HG03108 (cell line): ENCODE measurements around the gene HCAR2.
"Not testable (repeated sequence)": the region's sequence is repeated elsewhere in the genome, so short reads cannot be mapped to it uniquely, and the experiment has no call there.

Experiments
- ATAC-seq: cut with Tn5 transposase; IDR thresholded peaks from one replicate; pipeline ENCODE4 v1.9.1; 2021; ENCODE audit warnings: moderate library complexity; ENCODE audit not compliant: unreplicated experiment

The HCAR2 gene

GRCh38 chr12:122702890-122703611 is at the start of gene HCAR2:
HCAR2 (minus strand) TSS chr12:122703357; CDS start chr12:122703283, 74 bp downstream.
- ATAC-seq = not testable (repeated sequence)

DNA sequence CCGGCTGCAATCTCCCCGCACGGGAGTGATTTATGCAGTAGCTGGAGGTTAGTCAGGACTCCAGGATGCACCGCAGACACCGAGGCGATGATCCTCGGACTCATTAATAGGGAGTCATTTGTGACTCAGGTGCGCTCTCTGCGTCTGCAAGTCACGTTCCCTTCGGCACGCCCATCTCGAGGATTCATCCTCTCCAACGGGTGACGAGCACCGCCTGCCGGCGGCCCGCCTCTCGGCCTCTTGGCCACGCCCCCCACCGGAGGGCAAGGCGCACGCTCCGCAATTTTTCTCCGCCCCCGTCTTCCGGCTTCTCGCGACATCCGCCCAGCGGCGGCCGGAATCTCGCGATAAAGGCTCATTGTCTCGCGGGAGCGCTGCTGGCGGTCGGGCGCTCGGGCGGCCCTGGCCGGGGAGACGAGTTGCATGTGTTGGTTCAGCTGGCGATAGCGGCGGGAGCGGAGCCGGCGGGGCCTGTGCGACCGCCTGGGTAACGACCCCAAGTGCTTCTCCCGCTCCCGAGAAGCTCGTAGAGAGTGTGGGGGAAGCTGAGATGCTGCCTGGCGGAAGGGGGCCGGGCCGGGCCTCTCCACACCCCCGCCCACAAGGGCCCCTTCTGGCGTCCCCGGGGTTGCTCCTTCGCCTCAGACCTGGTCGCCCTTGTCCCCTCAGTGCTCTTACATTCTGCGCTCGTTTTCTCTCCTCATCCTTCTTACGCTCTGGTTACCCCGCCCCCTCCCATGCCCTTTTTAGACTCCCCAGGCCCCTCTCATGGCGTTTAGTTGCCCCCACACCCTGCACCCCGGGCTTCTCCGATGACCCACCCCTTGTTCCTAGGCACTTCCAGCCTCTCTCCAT is 49.5 kb upstream of the HCAR2 start, which contains the start of gene DENR:
TSS of gene DENR (plus strand) at position 361 of the 855 bp plus-strand sequence. CDS start 878 bp downstream, outside the sequence.
- peak; percentile 90 for ATAC-seq

DNA sequence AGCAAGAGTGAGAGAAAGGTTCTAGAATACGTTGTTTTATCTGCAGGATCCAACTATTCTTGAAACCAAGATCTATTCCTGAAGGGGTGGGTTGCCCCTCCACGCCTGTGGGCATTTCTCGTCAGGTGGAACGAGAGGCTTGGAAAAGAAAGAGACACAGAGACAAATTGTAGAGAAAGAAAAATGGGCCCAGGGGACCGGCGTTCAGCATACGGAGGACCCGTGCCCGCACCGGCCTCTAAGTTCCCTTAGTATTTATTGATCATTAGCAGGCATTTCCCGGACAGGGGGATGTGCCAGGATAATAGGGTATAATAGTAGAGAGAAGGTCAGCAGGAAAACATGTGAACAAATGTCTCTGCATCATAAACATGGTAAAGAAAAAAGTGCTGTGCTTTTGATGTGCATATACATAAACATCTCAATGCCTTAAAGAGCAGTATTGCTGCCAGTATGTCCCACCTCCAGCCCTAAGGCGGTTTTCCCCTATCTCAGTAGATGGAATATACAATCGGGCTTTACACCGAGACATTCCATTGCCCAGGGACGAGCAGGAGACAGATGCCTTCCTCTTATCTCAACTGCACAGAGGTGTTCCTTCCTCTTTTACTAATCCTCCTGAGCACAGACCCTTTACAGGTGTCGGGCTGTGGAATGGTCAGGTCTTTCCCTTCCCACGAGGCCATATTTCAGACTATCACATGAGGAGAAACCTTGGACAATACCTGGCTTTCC is 47.8 kb upstream of the HCAR2 start:
- ATAC-seq = not testable (repeated sequence)

DNA sequence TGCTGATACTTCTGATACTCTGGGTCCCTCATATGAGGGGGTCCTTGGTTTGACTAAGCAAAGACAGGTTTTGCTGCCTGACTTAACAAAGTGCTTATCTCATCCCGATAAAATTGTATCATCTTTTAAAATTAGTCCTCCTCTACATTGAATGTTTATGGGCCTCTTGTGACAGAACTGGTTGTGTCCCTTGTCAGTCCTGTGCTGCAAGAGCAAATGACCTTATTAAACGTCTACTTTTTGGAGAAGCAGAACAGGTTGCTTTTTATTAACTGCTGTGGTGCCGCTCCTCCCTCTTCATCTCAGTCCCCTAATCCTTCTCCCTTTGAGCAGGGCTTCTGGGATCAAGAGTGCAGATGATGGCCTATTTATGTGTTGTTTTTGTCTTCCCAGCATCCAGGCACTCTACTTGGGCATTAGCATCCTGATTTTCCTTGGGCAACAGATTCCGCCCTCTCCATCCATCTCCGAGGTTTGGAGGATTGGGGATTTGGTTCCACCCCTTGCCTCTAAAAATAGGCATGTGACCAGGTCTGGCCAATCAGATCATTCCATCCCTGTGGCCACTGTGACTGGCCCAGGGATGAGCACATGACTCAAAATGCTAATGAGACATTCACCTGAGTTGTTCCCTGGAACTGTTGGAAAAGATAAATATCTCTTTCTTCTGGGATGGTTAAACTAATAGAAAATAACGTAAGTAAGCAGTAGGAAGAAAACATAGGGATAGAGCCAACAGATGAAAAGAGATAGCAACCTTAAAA is 46.6 kb upstream of the HCAR2 start:
- ATAC-seq = no peak

GRCh38 chr12:122747224-122748135 is 44.3 kb upstream of the HCAR2 start:
- ATAC-seq = no peak

GRCh38 chr12:122743895-122744525 is 40.9 kb upstream of the HCAR2 start:
- ATAC-seq = no peak

DNA sequence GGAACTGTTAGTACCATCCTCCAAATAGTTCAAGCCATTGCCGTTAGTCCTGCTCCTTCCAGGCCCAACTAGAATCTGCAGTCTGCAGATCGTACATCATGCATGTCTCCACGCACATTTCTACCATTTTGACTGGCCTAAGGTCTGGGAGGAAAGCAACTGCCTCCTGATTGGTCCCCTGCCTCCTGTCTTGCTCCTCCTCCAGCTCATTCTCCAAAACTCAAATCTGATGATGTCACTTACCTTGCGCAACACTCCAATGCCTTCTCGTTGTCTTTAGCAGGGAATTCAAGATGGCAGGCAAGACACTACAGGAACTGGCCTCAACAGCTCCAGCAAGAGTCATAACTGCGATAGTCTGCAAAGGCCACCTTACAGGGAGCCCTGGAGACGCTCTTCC is 37.2 kb upstream of the HCAR2 start:
- ATAC-seq = no peak

DNA sequence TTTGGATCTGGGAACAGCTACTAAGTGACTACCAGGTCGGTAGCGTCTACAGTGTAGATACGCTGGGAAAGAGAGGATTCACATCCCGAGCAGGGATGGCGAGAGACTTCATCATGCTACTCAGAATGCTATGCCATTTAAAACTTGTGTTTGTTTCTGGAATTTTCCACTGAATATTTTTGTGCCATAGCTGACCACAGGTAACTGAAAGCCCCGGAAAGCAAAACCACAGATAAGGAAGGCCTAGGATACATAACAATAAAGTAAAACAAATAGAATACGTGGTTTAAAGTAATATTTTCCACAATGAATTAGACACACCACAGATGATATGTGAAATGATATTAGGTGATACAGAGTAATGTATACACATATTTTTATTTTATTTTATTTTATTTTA is 35.4 kb upstream of the HCAR2 start:
- no peak for ATAC-seq

DNA sequence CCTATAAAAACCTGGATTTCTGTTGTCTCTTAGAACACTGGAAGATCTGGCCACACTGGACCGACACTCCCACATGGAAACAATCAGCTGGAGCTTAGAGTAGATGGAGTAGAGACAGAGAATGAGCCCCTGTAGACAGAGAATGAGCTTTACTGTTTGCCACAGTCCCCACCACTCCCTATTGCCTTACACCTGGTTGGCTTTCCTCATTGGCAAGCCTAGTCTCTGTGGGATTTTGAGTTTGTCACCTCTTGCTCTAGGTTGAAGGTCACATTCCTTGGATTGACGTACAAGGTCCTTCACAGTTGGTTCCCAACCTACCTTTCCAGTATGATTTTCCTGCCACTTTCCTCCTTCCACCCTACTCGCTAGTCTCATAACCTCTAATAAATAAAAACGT is 29.5 kb upstream of the HCAR2 start:
- ATAC-seq = no peak

- no peak for ATAC-seq
Observed at GRCh38 chr12:122732170-122732569, 29.0 kb upstream of the HCAR2 start.

DNA sequence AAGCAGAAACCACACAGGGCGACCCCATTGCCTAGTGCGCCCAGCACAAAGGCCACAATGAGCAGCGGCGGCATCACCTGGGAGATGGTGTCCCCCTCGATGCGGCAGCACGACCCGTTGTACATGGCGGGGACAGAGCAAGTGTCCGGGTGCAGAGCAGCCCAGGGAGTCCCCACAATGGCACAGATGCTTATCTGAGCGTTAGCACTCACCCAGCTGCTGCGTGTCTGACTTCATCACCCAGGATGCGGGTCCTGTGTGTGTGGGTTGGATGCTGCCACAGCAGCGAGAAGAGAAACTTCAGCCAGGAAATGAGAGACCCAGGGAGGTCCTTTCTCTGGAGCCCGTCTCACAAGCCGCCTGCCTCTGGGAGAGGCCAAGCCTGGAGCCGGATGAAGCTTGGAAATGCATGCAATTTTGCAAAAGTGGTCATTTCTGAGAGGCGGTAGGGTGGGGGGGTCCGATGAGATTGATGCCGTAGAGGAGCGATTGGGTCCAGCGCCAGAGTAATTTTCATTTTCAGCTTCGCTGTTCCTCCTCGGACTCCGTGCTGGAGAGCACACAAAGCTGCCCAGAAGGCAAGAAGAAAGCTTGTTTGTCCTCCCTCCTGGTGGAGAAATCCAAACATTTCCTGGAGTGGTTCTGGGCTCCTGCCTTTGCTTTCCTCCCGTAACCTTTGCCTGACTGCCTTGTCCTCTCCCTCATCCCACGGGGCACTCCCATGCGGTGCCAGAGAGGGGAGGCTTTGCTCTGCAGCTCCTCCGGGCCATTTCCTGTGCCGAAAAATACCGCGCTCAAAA is 27.3 kb upstream of the HCAR2 start, which contains the start of gene HCAR1:
TSS of gene HCAR1 (minus strand) at position 630 of the 800 bp plus-strand sequence. CDS start at position 125, 505 bp downstream.
- ATAC-seq = no peak

GRCh38 chr12:122729583-122730214 is 26.5 kb upstream of the HCAR2 start:
- no peak for ATAC-seq

DNA sequence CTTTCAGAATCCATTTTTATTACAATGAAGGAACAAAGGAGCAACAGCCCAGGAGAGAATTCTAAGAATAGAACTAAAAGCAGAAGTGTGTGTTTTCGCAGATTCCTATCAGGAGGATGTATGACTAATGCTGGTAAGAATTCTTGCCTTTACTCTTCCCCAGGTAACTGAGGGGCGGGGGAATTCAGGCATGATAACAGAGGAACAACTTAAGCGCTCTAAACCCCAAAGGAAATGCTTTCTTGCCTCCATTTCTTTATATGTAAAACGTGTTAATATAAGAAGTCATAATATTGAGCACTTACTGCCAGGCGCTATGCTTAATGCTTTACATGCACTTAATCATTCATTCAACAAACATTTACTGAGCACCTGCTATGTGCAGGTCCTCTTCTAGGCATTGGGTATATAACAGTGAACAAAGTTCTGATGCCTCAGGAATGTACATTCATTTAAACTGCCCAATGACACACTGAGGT is 23.0 kb upstream of the HCAR2 start:
- ATAC-seq = peak; percentile 35

GRCh38 chr12:122725452-122726079 is 22.4 kb upstream of the HCAR2 start:
- ATAC-seq = no peak

GRCh38 chr12:122724641-122725243 is 21.6 kb upstream of the HCAR2 start:
- no peak for ATAC-seq

DNA sequence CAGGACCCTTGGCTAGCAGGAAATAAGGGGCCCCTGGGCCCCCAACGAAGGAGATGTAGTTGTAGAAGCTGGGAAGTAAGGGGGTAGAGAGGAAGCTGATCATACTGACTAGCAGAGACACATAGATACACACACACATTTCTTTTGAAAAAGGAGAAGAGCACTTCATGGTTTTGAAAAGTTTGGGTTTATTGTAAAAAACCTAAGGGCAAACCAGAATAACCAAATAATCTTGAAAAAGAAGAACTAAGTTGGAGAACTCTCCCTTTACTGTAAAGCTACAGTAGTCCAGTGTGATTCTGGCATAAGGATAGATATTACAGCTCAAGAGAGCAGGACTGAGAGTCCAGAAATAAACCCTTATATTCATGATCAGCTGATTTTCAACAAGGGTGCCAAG is 19.2 kb upstream of the HCAR2 start:
- no peak for ATAC-seq
